ENCODE measurements around the gene FAM171A1.

The FAM171A1 gene

GRCh38 chr10:15169555-15170401, 201.3 kb downstream of the FAM171A1 start:
- peak overlapping the region in 1 of 2 experiments; percentile 73 for H2BK12ac ChIP-seq (ENCODE audit: low read length in 2 of 2)
- no peak overlapping the region for H2BK120ac ChIP-seq (ENCODE audit: low read depth, low read length)
- H3K4me2 ChIP-seq (ENCODE audit: low read length, poor library complexity, severe bottlenecking), result no peak overlapping the region
- H2AFZ ChIP-seq (ENCODE audit: low read depth, low read length), result peak overlapping the region; percentile 64
- peaks cover 5% of the 10 kb centered on the region for H3K4me1 ChIP-seq (ENCODE audit: control insufficient read depth, insufficient read depth, low read depth, low read length)
- 54% methylated on average over 16 of the region's 16 CpGs for WGBS
- H4K91ac ChIP-seq (ENCODE audit: low read length), result no peak overlapping the region
- H3K27ac ChIP-seq (ENCODE audit: low read length, poor library complexity, severe bottlenecking), result no peak overlapping the region
- H3K4me3 ChIP-seq (ENCODE audit: insufficient read depth in 1 of 2, low read depth in 1 of 2, low read length in 2 of 2), result no peak overlapping the region
- peak overlapping the region; percentile 39 for H4K8ac ChIP-seq (ENCODE audit: low read length)
- H3K9ac ChIP-seq (ENCODE audit: low read length), result no peak overlapping the region
- no peak overlapping the region for H3K14ac ChIP-seq (ENCODE audit: low read length in 2 of 2)
- no peaks in the 10 kb centered on the region for H3K36me3 ChIP-seq (ENCODE audit: control insufficient read depth in 1 of 2, insufficient read depth in 2 of 2, low read depth in 1 of 2, low read length in 2 of 2)
- peak overlapping the region; percentile 9 for H2AK5ac ChIP-seq (ENCODE audit: low read length, severe bottlenecking)
- no peaks in the 10 kb centered on the region for H3K79me1 ChIP-seq (replicated peaks; ENCODE audit: low read length, poor library complexity, severe bottlenecking)
- peak overlapping the region in 1 of 2 experiments; percentile 66 for H3K18ac ChIP-seq (ENCODE audit: low read depth in 1 of 2, low read length in 2 of 2)
- no peak overlapping the region for H2BK5ac ChIP-seq (ENCODE audit: low read depth, low read length, poor library complexity, severe bottlenecking)
- no peak overlapping the region for H2BK15ac ChIP-seq (ENCODE audit: low read depth, poor library complexity, severe bottlenecking)
- H3K9me3 ChIP-seq (ENCODE audit: control insufficient read depth, low read length), result no peaks in the 10 kb centered on the region
- H3K27me3 ChIP-seq (ENCODE audit: control insufficient read depth in 1 of 2, insufficient read depth in 1 of 2, low read length in 2 of 2), result no peaks in the 10 kb centered on the region
- peak; percentile 23 for DNase-seq
- H3K23ac ChIP-seq (ENCODE audit: low read length in 2 of 2), result no peak overlapping the region
- no peak overlapping the region for H3K4ac ChIP-seq (ENCODE audit: low read depth in 1 of 2, low read length in 2 of 2)

GRCh38 chr10:15168786-15169554, 202.1 kb downstream of the FAM171A1 start:
- H3K4me2 ChIP-seq (ENCODE audit: low read length, poor library complexity, severe bottlenecking), result no peak overlapping the region
- H2BK15ac ChIP-seq (ENCODE audit: low read depth, poor library complexity, severe bottlenecking), result no peak overlapping the region
- peak; percentile 93 for DNase-seq
- 19% methylated on average over 29 of the region's 44 CpGs for WGBS
- peak overlapping the region; percentile 1 for H3K27ac ChIP-seq (ENCODE audit: low read length, poor library complexity, severe bottlenecking)
- peak overlapping the region; percentile 54 for H3K9ac ChIP-seq (ENCODE audit: low read length)
- H4K91ac ChIP-seq (ENCODE audit: low read length), result no peak overlapping the region
- H2BK12ac ChIP-seq (ENCODE audit: low read length in 2 of 2), result peak overlapping the region in 1 of 2 experiments; percentile 73
- peak overlapping the region; percentile 64 for H2AFZ ChIP-seq (ENCODE audit: low read depth, low read length)
- H3K79me1 ChIP-seq (replicated peaks; ENCODE audit: low read length, poor library complexity, severe bottlenecking), result no peaks in the 10 kb centered on the region
- no peaks in the 10 kb centered on the region for H3K9me3 ChIP-seq (ENCODE audit: control insufficient read depth, low read length)
- H4K8ac ChIP-seq (ENCODE audit: low read length), result no peak overlapping the region
- H3K4me1 ChIP-seq (ENCODE audit: control insufficient read depth, insufficient read depth, low read depth, low read length), result peaks cover 5% of the 10 kb centered on the region
- H3K18ac ChIP-seq (ENCODE audit: low read depth in 1 of 2, low read length in 2 of 2), result peak overlapping the region in 1 of 2 experiments; percentile 66
- peak overlapping the region in 1 of 2 experiments; percentile 40 for H3K4me3 ChIP-seq (ENCODE audit: insufficient read depth in 1 of 2, low read depth in 1 of 2, low read length in 2 of 2)
- H3K4ac ChIP-seq (ENCODE audit: low read depth in 1 of 2, low read length in 2 of 2), result no peak overlapping the region
- H2BK5ac ChIP-seq (ENCODE audit: low read depth, low read length, poor library complexity, severe bottlenecking), result no peak overlapping the region
- no peak overlapping the region for H3K14ac ChIP-seq (ENCODE audit: low read length in 2 of 2)
- no peak overlapping the region for H2BK120ac ChIP-seq (ENCODE audit: low read depth, low read length)
- no peaks in the 10 kb centered on the region for H3K27me3 ChIP-seq (ENCODE audit: control insufficient read depth in 1 of 2, insufficient read depth in 1 of 2, low read length in 2 of 2)
- no peak overlapping the region for H3K23ac ChIP-seq (ENCODE audit: low read length in 2 of 2)
- H2AK5ac ChIP-seq (ENCODE audit: low read length, severe bottlenecking), result peak overlapping the region; percentile 9
- no peaks in the 10 kb centered on the region for H3K36me3 ChIP-seq (ENCODE audit: control insufficient read depth in 1 of 2, insufficient read depth in 2 of 2, low read depth in 1 of 2, low read length in 2 of 2)

GRCh38 chr10:15168291-15168785, 202.8 kb downstream of the FAM171A1 start, which contains the start of gene NMT2:
Gene NMT2 (minus strand): TSS chr10:15168693. CDS start chr10:15168612, 81 bp downstream.
- no peaks in the 10 kb centered on the region for H3K79me1 ChIP-seq (replicated peaks; ENCODE audit: low read length, poor library complexity, severe bottlenecking)

More at GRCh38 chr10:15168291-15168785, 202.8 kb downstream of the FAM171A1 start, which contains the start of gene NMT2:
- peak within 1 kb of the TSS; percentile 90 for H3K9ac ChIP-seq (ENCODE audit: low read length)
- H3K27ac ChIP-seq (ENCODE audit: low read length, poor library complexity, severe bottlenecking), result peak within 1 kb of the TSS; percentile 58
- peak within 1 kb of the TSS; percentile 97 for H2AFZ ChIP-seq (ENCODE audit: low read depth, low read length)
- H3K14ac ChIP-seq (ENCODE audit: low read length in 2 of 2), result peak within 1 kb of the TSS; percentile 57 to 98
- H3K18ac ChIP-seq (ENCODE audit: low read depth in 1 of 2, low read length in 2 of 2), result peak within 1 kb of the TSS; percentile 89 to 90
- peak within 1 kb of the TSS; percentile 9 for H2AK5ac ChIP-seq (ENCODE audit: low read length, severe bottlenecking)
- H3K4me3 ChIP-seq (ENCODE audit: insufficient read depth in 1 of 2, low read depth in 1 of 2, low read length in 2 of 2), result peak within 1 kb of the TSS; percentile 94 to 99
- peak within 1 kb of the TSS; percentile 69 for H2BK15ac ChIP-seq (ENCODE audit: low read depth, poor library complexity, severe bottlenecking)
- peak within 1 kb of the TSS; percentile 19 to 75 for H3K4ac ChIP-seq (ENCODE audit: low read depth in 1 of 2, low read length in 2 of 2)
- H3K4me1 ChIP-seq (ENCODE audit: control insufficient read depth, insufficient read depth, low read depth, low read length), result peaks cover 5% of the 10 kb centered on the region
- H4K8ac ChIP-seq (ENCODE audit: low read length), result peak within 1 kb of the TSS; percentile 88
- peak within 1 kb of the TSS; percentile 3 to 90 for H3K23ac ChIP-seq (ENCODE audit: low read length in 2 of 2)
- H3K27me3 ChIP-seq (ENCODE audit: control insufficient read depth in 1 of 2, insufficient read depth in 1 of 2, low read length in 2 of 2), result no peaks in the 10 kb centered on the region
- peak within 1 kb of the TSS; percentile 88 for H3K4me2 ChIP-seq (ENCODE audit: low read length, poor library complexity, severe bottlenecking)
- peak; percentile 87 for DNase-seq
- peak within 1 kb of the TSS; percentile 84 for H2BK5ac ChIP-seq (ENCODE audit: low read depth, low read length, poor library complexity, severe bottlenecking)
- peak within 1 kb of the TSS; percentile 90 for H4K91ac ChIP-seq (ENCODE audit: low read length)
- peak within 1 kb of the TSS in 1 of 2 experiments; percentile 98 for H2BK12ac ChIP-seq (ENCODE audit: low read length in 2 of 2)
- H3K36me3 ChIP-seq (ENCODE audit: control insufficient read depth in 1 of 2, insufficient read depth in 2 of 2, low read depth in 1 of 2, low read length in 2 of 2), result no peaks in the 10 kb centered on the region
- 0% methylated on average over 27 of the region's 70 CpGs for WGBS
- H3K9me3 ChIP-seq (ENCODE audit: control insufficient read depth, low read length), result no peaks in the 10 kb centered on the region
- peak within 1 kb of the TSS; percentile 49 for H2BK120ac ChIP-seq (ENCODE audit: low read depth, low read length)
